OCI-LY3 (cell line): ENCODE results near the gene AGRN.

ENCODE experiments used
- H2AFZ ChIP-seq: fragments of 200-600, 300-600 bp; shearing (Covaris generic); 2 replicates; pipeline ENCODE4 v1.6.0; 2014; ENCODE audit warnings: antibody characterized with exemption, low read depth, low read length
- H3K27ac ChIP-seq: fragments of 200-600, 300-600 bp; sonication (generic); 2 replicates; pipeline ENCODE4 v1.5.1; 2014; ENCODE audit warnings: mild to moderate bottlenecking, low read length, moderate library complexity, mixed read lengths
- H3K27me3 ChIP-seq: fragments of 200-600, 300-600 bp; sonication (generic); 2 replicates; pipeline ENCODE4 v1.6.1; 2014; ENCODE audit warnings: low read depth, low read length, mixed read lengths
- H3K36me3 ChIP-seq: fragments of 200-600, 300-600 bp; sonication (generic); replicated peaks from 2 replicates; pipeline ENCODE3; 2014; ENCODE audit warnings: low read depth, low read length, mixed read lengths
- H3K4me1 ChIP-seq: fragments of 300-600, 200-600 bp; sonication (generic); 2 replicates; pipeline ENCODE4 v1.6.1; 2014; ENCODE audit warnings: low read length, mixed read lengths
- H3K4me2 ChIP-seq: fragments of 200-600, 300-600 bp; sonication (generic); 2 replicates; pipeline ENCODE4 v1.6.1; 2014; ENCODE audit warnings: low read length, mixed read lengths
- H3K4me3 ChIP-seq: fragments of 300-600, 200-600 bp; sonication (generic); 2 replicates; pipeline ENCODE4 v1.5.1; 2014; ENCODE audit warnings: antibody characterized with exemption, mild to moderate bottlenecking, low read length, moderate library complexity
- H3K79me2 ChIP-seq: fragments of 300-600, 200-600 bp; shearing (Covaris generic); 2 replicates; pipeline ENCODE4 v1.6.1; 2014; ENCODE audit warnings: mild to moderate bottlenecking, low read length, mixed read lengths
- H3K9ac ChIP-seq: fragments of 300-600, 200-600 bp; shearing (Covaris generic); 2 replicates; pipeline ENCODE4 v1.6.0; 2014; ENCODE audit warnings: mild to moderate bottlenecking, low read length, moderate library complexity
- H3K9me3 ChIP-seq: fragments of 200-600, 300-600 bp; shearing (Covaris generic); 2 replicates; pipeline ENCODE4 v1.6.1; 2014; ENCODE audit warnings: low read length, mixed read lengths; ENCODE audit not compliant: insufficient read depth
- H4K20me1 ChIP-seq: fragments of 200-600, 300-600 bp; sonication (generic); 2 replicates; pipeline ENCODE4 v1.6.1; 2016; ENCODE audit warnings: low read length, mixed read lengths; ENCODE audit not compliant: insufficient read depth
- CTCF ChIP-seq: fragments of 200-600, 300-600 bp; sonication (generic); IDR thresholded peaks from 2 replicates; pipeline ENCODE4 v1.5.1; 2014; ENCODE audit warnings: antibody characterized with exemption, low read length, low read depth
- EZH2phosphoT487 ChIP-seq: fragments of 200-600 bp; shearing (Covaris generic); IDR thresholded peaks from 2 replicates; pipeline ENCODE4 v1.6.1; 2018; ENCODE audit warnings: antibody characterized with exemption, mixed run types, low read depth

AGRN gene

DNA sequence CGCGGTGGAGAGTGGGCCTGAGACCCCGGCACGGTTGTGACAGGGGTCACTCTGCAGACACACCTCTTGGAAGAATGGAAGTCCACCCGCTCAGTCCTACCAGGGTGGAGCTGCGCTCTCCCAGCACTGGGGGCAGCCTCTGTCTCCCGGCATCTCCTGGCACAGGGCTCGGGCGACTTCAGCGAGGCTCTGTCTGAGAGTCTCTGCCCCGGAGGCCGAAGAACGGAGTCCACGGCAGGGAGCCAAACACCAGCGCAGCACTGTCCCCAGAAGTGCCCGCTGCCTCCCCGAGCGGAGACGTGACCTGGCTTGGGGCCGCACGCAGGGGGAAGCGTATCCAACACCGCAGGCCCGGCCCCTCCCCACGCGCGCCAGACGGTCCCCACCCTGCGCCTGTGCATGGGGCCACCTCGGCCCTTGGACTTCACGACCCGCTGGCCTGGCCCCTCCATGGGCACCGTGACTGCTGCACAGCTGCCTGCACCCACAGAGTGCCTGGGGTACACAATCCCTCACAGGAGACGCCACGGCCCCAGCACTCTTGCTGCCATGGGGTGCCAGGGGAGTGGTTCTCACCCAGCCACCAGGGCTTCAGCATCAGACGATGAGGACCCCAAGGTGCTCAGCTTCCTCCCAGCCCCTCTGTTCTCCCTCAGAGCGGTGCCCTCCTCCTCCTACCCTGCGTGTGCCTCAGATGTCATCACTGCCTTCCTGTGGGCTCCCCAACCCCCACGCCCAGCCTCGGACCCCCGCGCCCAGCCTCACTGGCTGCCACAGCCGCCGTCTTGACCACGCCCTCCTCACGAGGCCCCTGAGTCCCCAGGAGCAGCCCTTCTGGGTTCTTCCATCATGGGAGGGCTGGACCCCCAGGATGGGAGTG, 69.1 kb downstream of the AGRN start:
- Histone ChIP-seq H3K9me3 (no peaks in the 10 kb centered on the region), H3K79me2 (no peaks in the 10 kb centered on the region), H3K4me3 (no peak overlapping the region), H3K27ac (no peak overlapping the region), H3K4me2 (no peak overlapping the region), H4K20me1 (no peaks in the 10 kb centered on the region; the same call in 1 of the 2 replicates), H3K9ac (no peak overlapping the region), H3K27me3 (no peaks in the 10 kb centered on the region), H3K4me1 (no peaks in the 10 kb centered on the region), H2AFZ (no peak overlapping the region), H3K36me3 (no peaks in the 10 kb centered on the region)
- no peak for TF ChIP-seq EZH2phosphoT487
- no peak for TF ChIP-seq CTCF

DNA sequence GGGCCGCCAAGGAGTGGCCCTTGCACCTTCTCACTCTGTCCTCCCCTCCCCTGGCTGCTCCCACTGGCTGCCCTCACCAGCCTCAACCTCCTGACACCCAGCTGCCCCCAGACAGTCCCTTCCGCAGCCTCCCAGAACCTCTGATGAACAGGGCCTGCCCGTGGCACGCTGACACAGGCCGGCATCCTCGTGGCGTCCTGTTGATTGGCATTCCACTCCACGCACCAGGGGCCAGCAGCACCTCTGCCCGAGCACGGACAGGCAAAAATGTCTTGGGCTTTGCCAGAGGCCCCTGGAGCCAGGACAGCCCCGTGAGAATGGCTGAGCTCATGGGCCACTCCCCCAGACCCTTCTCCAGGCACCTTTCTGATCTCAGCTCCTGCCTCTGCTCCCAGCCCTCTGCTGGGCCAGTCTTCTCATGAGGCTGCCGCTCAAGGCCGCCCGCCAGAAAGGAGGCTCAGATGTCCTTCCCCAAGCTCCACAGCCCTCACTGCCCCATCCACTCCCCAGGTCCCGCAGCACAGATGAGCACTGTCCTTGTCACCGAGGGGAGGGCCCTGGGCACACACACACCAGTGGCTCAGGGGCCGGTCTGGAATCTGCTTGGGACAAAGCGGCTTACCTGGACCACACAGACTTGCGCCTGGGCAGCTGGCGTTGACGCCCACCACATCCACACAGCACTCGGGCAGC, 70.0 kb downstream of the AGRN start:
- no peaks in the 10 kb centered on the region for H3K9me3 ChIP-seq
- no peak overlapping the region for H3K9ac ChIP-seq
- H2AFZ ChIP-seq: no peak overlapping the region
- H4K20me1 ChIP-seq: no peaks in the 10 kb centered on the region; the same call in 1 of the 2 replicates
- H3K79me2 ChIP-seq: no peaks in the 10 kb centered on the region
- no peaks in the 10 kb centered on the region for H3K4me1 ChIP-seq
- H3K27me3 ChIP-seq: no peaks in the 10 kb centered on the region
- H3K4me2 ChIP-seq: no peak overlapping the region
- H3K27ac ChIP-seq: no peak overlapping the region
- H3K36me3 ChIP-seq: no peaks in the 10 kb centered on the region
- no peak for TF ChIP-seq EZH2phosphoT487
- TF ChIP-seq CTCF: no peak
- H3K4me3 ChIP-seq: no peak overlapping the region

DNA sequence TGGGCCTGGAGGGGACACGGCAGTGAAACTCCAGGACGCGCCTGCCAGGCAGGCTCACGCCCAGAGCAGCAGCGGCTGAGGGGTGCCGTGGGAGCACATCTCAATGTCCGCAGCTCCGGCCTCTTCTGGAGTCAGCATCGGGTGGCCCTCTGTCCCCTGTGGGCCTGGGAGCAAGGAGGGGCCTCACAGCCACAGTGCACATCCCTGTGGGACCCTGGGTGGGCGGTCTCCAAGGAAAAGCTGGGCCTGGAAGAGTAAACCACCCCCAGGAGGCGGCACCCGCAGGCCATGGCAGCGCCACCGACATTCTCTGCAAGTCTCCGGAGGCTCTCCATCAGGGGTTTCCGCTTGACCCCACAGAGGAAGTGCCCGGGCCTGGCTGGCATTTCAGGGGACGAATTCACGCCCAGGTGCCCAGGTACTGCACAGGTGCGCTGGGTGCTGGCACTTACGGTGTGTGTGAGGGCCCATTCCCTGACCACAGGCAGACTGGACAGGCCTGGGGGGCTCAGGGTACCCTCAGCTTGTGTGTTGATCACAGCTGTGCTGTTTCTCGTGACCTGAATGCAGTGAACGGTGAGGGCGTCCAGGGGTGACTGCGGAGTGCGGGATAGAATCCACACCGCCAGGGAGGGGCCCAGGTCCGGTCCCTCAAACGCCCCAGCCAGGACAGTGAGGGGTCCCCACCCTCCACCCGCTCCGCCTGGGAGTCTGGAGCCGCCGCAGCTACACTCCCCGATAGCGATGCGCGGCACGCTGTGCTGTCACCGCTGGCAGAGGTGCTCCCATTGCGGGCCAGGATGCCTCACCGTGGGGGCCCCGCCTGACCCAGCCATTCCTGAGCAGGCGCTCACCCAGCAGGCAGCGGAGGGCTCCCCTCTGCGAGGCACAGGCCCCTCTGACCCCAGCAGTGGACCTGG, 70.8 kb downstream of the AGRN start:
- H4K20me1 ChIP-seq: no peaks in the 10 kb centered on the region; the same call in 1 of the 2 replicates
- H3K27me3 ChIP-seq: no peaks in the 10 kb centered on the region
- no peaks in the 10 kb centered on the region for H3K36me3 ChIP-seq
- no peak overlapping the region for H3K4me2 ChIP-seq
- H3K9me3 ChIP-seq: no peaks in the 10 kb centered on the region
- no peaks in the 10 kb centered on the region for H3K79me2 ChIP-seq
- H3K4me1 ChIP-seq: no peaks in the 10 kb centered on the region
- no peak overlapping the region for H2AFZ ChIP-seq
- H3K9ac ChIP-seq: no peak overlapping the region
- TF ChIP-seq EZH2phosphoT487 (no peak), CTCF (no peak)
- no peak overlapping the region for H3K4me3 ChIP-seq
- no peak overlapping the region for H3K27ac ChIP-seq
